H1 (cell line): Measurements from ENCODE around the gene TBC1D12. TPM values are rescaled to one million over a fixed set of nuclear protein-coding genes. Genes with fewer than 3 reads are reported as not detected.

Experiments
- ATF3 ChIP-seq: IDR thresholded peaks from 2 replicates; pipeline ENCODE4 v1.6.1; 2011; ENCODE audit warnings: low read depth, mild to moderate bottlenecking, low read length; ENCODE audit not compliant: insufficient read depth
- CHD2 ChIP-seq: IDR thresholded peaks from 2 replicates; pipeline ENCODE4 v1.6.1; 2012; ENCODE audit warnings: low read length, improper control_type of control experiment
- CTCF ChIP-seq, 3 experiments: IDR thresholded peaks; 1 replicate in 2 of 3; 2 replicates in 1 of 3; pipeline versions ENCODE4 v1.5.1 to v1.6.1; 2011; ENCODE audit warnings: low read length in 3 of 3, mild to moderate bottlenecking in 3 of 3, inconsistent platforms in 2 of 3, low read depth in 1 of 3, moderate library complexity in 1 of 3; ENCODE audit not compliant: insufficient read depth in 1 of 3; ENCODE audit errors: control extremely low read depth in 1 of 3
- FOSL1 ChIP-seq: IDR thresholded peaks from 2 replicates; pipeline ENCODE4 v1.6.1; 2011; ENCODE audit warnings: mild to moderate bottlenecking, low read depth, low read length, moderate library complexity; ENCODE audit not compliant: insufficient read depth
- GTF2F1 ChIP-seq: IDR thresholded peaks from 2 replicates; pipeline ENCODE4 v1.6.1; 2012; ENCODE audit warnings: low read depth, low read length, improper control_type of control experiment, borderline replicate concordance
- HDAC6 ChIP-seq: IDR thresholded peaks from one replicate; pipeline ENCODE4 v1.7.1; 2012; ENCODE audit warnings: low read depth, mild to moderate bottlenecking, inconsistent platforms, low read length, moderate library complexity
- JUND ChIP-seq: IDR thresholded peaks from 2 replicates; pipeline ENCODE4 v1.6.1; 2011; ENCODE audit warnings: mild to moderate bottlenecking, improper control_type of control experiment, low read length
- KDM1A ChIP-seq: fragments of 200-600, 300-600 bp; sonication (generic); IDR thresholded peaks from 2 replicates; pipeline ENCODE4 v1.7.1; 2016; ENCODE audit warnings: mild to moderate bottlenecking, low read length, borderline replicate concordance
- KDM5A ChIP-seq: fragments of 200-600 bp; IDR thresholded peaks from 2 replicates; pipeline ENCODE4 v1.7.1; 2012; ENCODE audit warnings: mild to moderate bottlenecking, low read length, inconsistent platforms, mixed read lengths
- NANOG ChIP-seq: IDR thresholded peaks from 2 replicates; pipeline ENCODE4 v1.6.1; 2011; ENCODE audit warnings: low read length, low read depth, mild to moderate bottlenecking, inconsistent platforms; ENCODE audit not compliant: insufficient read depth, poor library complexity, severe bottlenecking
- RFX5 ChIP-seq: IDR thresholded peaks from 2 replicates; pipeline ENCODE4 v1.6.1; 2011; ENCODE audit warnings: low read depth, low read length, improper control_type of control experiment, borderline replicate concordance
- SIX5 ChIP-seq: IDR thresholded peaks from 2 replicates; pipeline ENCODE4 v1.6.1; 2011; ENCODE audit warnings: mild to moderate bottlenecking, low read depth, low read length
- SP1 ChIP-seq: IDR thresholded peaks from 2 replicates; pipeline ENCODE4 v1.6.1; 2011; ENCODE audit warnings: low read depth, low read length
- SP2 ChIP-seq: IDR thresholded peaks from 2 replicates; pipeline ENCODE4 v1.6.1; 2012; ENCODE audit warnings: mild to moderate bottlenecking, low read length, inconsistent platforms
- SRF ChIP-seq: IDR thresholded peaks from 2 replicates; pipeline ENCODE4 v1.6.1; 2011; ENCODE audit warnings: mild to moderate bottlenecking, low read depth, low read length, moderate library complexity
- USF2 ChIP-seq: IDR thresholded peaks from 2 replicates; pipeline ENCODE4 v1.6.1; 2011; ENCODE audit warnings: low read length, improper control_type of control experiment
- ZNF274 ChIP-seq: IDR thresholded peaks from 2 replicates; pipeline ENCODE4 v1.7.0; 2012; ENCODE audit warnings: low read length, borderline replicate concordance; ENCODE audit errors: extremely low read depth
- polyA plus RNA-seq, 7 experiments: library from polyadenylated mRNA; depleted of rRNA in 3 of 7; stranded (reverse) in 5 of 7; unstranded in 2 of 7; fragments of >200 nt in 5 of 7; fragments of 200-250 nt in 2 of 7; gene quantifications; 1 replicate in 5 of 7; 2 replicates in 1 of 7; 4 replicates in 1 of 7; pipeline versions ENCODE4 v1.2.1 to v1.2.3, GENCODE V29; 2011 to 2013; ENCODE audit warnings: missing spikeins in 2 of 7, mixed read lengths in 2 of 7
- total RNA-seq: library from RNA; stranded (reverse); fragmentation: NEBNext Ultra II Directional; extraction: Animal tissue kit (Norgen Biotek cat#: 25700); gene quantifications from 2 replicates; pipeline ENCODE4 v1.2.1, GENCODE V29; 2021
- TF ChIP-seq, protein P1 (sequence below): IDR thresholded peaks from 2 replicates; pipeline ENCODE4 v1.6.1; 2012; ENCODE audit warnings: inconsistent platforms

The TBC1D12 gene
- total and polyA plus RNA-seq, 2 of the 8 experiments (the other 6 are each of a cell fraction or from before 2014, with no cell fraction given) = 1.1 to 3.2 TPM

DNA sequence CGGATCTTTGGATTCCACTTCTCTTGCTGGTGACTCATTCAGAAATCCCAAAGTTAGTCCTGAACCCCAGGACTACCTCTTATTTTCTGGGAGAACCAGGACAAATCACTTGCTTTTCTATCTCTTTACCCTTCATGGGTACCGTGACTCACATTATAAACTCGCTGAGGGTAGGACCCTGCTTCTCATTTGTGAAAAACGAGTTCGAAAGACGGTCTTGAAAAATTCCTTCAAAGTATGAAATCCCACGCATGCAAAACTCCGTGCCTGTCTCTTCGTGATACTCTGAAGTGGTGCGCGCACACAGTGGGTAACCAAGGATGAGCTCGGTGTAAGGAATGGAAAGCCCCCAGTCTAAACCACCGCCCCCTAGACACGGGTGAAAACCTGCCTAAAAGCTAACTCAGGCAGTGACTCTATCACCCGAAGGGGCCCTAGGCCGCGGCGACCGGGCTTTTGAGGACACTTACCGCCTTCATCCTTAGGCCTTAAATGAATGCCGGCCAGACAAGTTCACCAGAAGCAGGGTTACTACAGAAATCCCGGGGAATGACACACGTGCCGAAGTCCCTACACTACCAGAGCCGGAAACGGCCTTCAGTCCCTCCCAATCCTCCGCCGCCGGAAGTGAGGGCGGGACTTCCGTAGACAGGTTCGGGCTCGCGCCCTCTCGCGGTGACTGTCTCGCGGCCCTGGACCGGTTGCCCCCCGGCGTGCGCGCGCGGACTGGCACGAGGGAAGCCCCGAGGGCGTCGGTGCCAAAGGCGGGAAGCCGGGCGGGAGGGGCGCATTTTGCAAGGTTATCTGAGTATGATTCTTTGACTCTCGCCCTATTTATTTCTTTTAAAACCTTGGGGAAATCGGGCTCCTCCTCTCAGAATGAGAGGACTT lies 39.7 kb upstream of the TBC1D12 start, which contains the start of gene NOC3L (continued):
- TF ChIP-seq, protein P1, sequence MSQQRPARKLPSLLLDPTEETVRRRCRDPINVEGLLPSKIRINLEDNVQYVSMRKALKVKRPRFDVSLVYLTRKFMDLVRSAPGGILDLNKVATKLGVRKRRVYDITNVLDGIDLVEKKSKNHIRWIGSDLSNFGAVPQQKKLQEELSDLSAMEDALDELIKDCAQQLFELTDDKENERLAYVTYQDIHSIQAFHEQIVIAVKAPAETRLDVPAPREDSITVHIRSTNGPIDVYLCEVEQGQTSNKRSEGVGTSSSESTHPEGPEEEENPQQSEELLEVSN = peak; percentile 100
- TF ChIP-seq KDM5A = no peak
- no peak for TF ChIP-seq GTF2F1
- TF ChIP-seq SRF = no peak
- peak; percentile 46 to 63 (median 51) for TF ChIP-seq CTCF (IDR thresholded peaks at IDR 0.05; ENCODE audit: control extremely low read depth in 1 of 3, insufficient read depth in 1 of 3, low read depth in 1 of 3, low read length in 3 of 3)
- TF ChIP-seq CHD2 = peak; percentile 95
- TF ChIP-seq ATF3 = no peak
- TF ChIP-seq NANOG = no peak
- no peak for TF ChIP-seq RFX5
- TF ChIP-seq SP2 = peak; percentile 34; the same call in 1 of the 2 replicates
- no peak for TF ChIP-seq SIX5
- TF ChIP-seq USF2 = peak; percentile 23; the same call in 1 of the 2 replicates
- no peak for TF ChIP-seq FOSL1
- no peak for TF ChIP-seq SP1
- TF ChIP-seq JUND = 0 out of 2 replicates have a peak, but pooled peaks have one; percentile 23
- no peak for TF ChIP-seq HDAC6
- TF ChIP-seq ZNF274 = no peak
- no peak for TF ChIP-seq KDM1A
